Measurements from ENCODE around the gene PITPNM1. TPM values are rescaled to one million over a fixed set of nuclear protein-coding genes. Genes with fewer than 3 reads are reported as not detected.

Gene PITPNM1
- total RNA-seq, 1 donor from 2014 or later = 36.6 TPM

- H3K9me3 ChIP-seq (replicated peaks) = no peaks in the 10 kb centered on the region
- TF ChIP-seq CTCF (IDR thresholded peaks at IDR 0.05; ENCODE audit: borderline replicate concordance) = no peak
- peaks cover 74% of the 10 kb centered on the region for H3K36me3 ChIP-seq
- peak overlapping the region; percentile 77 for H3K27ac ChIP-seq (replicated peaks)
- H3K27me3 ChIP-seq (ENCODE audit: low read depth) = no peaks in the 10 kb centered on the region
- H3K4me1 ChIP-seq = peaks cover 22% of the 10 kb centered on the region
- no peak overlapping the region for H3K4me3 ChIP-seq
- no peak for DNase-seq
- intact Hi-C loops (cut with micrococcal nuclease) = no loop called here
These were observed 7.4 kb downstream of the PITPNM1 start for GRCh38 chr11:67497656-67498291.

GRCh38 chr11:67496113-67496512 lies 9.1 kb downstream of the PITPNM1 start:
- TF ChIP-seq CTCF (IDR thresholded peaks at IDR 0.05; ENCODE audit: borderline replicate concordance) = no peak
- H3K4me3 ChIP-seq = no peak overlapping the region
- no peak overlapping the region for H3K27ac ChIP-seq (replicated peaks)
- H3K9me3 ChIP-seq (replicated peaks) = no peaks in the 10 kb centered on the region
- intact Hi-C loops (cut with micrococcal nuclease) = no loop called here
- H3K36me3 ChIP-seq = peaks cover 76% of the 10 kb centered on the region
- no peaks in the 10 kb centered on the region for H3K27me3 ChIP-seq (ENCODE audit: low read depth)
- DNase-seq = no peak
- H3K4me1 ChIP-seq = peaks cover 22% of the 10 kb centered on the region

GRCh38 chr11:67495234-67496005 lies 9.7 kb downstream of the PITPNM1 start:
- intact Hi-C loops (cut with micrococcal nuclease) = no loop called here
- peaks cover 15% of the 10 kb centered on the region for H3K4me1 ChIP-seq
- peaks cover 83% of the 10 kb centered on the region for H3K36me3 ChIP-seq
- TF ChIP-seq CTCF (IDR thresholded peaks at IDR 0.05; ENCODE audit: borderline replicate concordance) = no peak
- H3K4me3 ChIP-seq = no peak overlapping the region
- no peak overlapping the region for H3K27ac ChIP-seq (replicated peaks)
- H3K27me3 ChIP-seq (ENCODE audit: low read depth) = no peaks in the 10 kb centered on the region
- DNase-seq = no peak
- no peaks in the 10 kb centered on the region for H3K9me3 ChIP-seq (replicated peaks)

- intact Hi-C loops (cut with micrococcal nuclease) = no loop called here
- Histone ChIP-seq H3K27me3 (ENCODE audit: low read depth) (no peaks in the 10 kb centered on the region), H3K36me3 (peaks cover 85% of the 10 kb centered on the region), H3K4me3 (no peak overlapping the region), H3K9me3 (replicated peaks) (no peaks in the 10 kb centered on the region), H3K4me1 (peaks cover 13% of the 10 kb centered on the region), H3K27ac (replicated peaks) (no peak overlapping the region)
- TF ChIP-seq CTCF (IDR thresholded peaks at IDR 0.05; ENCODE audit: borderline replicate concordance) = no peak
- DNase-seq = no peak
These were observed 10.6 kb downstream of the PITPNM1 start for GRCh38 chr11:67494371-67495233.

- no peak overlapping the region for H3K27ac ChIP-seq (replicated peaks)
- no peak for DNase-seq
- no peaks in the 10 kb centered on the region for H3K9me3 ChIP-seq (replicated peaks)
- H3K36me3 ChIP-seq = peaks cover 92% of the 10 kb centered on the region
- intact Hi-C loops (cut with micrococcal nuclease) = no loop called here
- no peaks in the 10 kb centered on the region for H3K27me3 ChIP-seq (ENCODE audit: low read depth)
- peaks cover 13% of the 10 kb centered on the region for H3K4me1 ChIP-seq
- no peak overlapping the region for H3K4me3 ChIP-seq
- TF ChIP-seq CTCF (IDR thresholded peaks at IDR 0.05; ENCODE audit: borderline replicate concordance) = no peak
These were observed 11.4 kb downstream of the PITPNM1 start for GRCh38 chr11:67493548-67494370.

Measured in left ventricle myocardium inferior (tissue), 1 donor.